Hippocampal formation (tissue), 2 donors: Measurements from ENCODE around the gene TRPC1.
A peak's percentile ranks its signal among the peaks of the same experiment; 100 is the strongest.
"Not testable (repeated sequence)": the region's sequence is repeated elsewhere in the genome, so short reads cannot be mapped to it uniquely, and the experiment has no call there.

ENCODE experiments used
- DNase-seq, 2 donors: peaks; one replicate each; lab custom pipeline; 2025; lab: John Stamatoyannopoulos, UW

TRPC1 gene

DNA sequence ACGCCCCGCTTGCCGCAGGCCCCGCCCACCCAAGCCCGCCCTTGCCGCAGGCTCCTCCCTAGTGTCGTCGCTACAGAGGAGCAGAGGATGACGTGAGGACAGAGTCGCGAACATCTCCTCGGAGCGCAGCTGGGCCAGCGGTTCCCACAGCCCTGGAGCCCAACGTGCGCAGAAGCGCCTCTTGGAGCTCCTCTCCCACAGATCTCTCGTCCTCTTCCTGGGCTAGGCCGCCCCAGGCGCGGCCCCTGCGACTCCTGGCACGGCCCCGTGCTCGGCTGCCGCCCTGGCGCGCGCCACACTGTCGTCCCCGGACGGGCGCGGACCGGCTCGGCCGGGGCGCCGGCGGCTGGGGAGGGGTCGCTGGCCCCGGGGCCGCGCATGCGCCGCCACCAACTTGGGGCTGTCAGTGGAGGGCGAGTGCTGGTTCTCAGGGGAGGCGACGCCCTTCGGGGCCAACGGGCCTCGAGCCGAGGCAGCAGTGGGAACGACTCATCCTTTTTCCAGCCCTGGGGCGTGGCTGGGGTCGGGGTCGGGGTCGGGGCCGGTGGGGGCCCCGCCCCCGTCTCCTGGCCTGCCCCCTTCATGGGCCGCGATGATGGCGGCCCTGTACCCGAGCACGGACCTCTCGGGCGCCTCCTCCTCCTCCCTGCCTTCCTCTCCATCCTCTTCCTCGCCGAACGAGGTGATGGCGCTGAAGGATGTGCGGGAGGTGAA lies at the start of gene TRPC1:
TSS of gene TRPC1 (plus strand) at position 67 of the 714 bp plus-strand sequence. CDS start at position 593, 526 bp downstream.
- peak; percentile 78 to 84 for DNase-seq

GRCh38 chr3:142676151-142676550 lies 47.7 kb upstream of the TRPC1 start:
- no peak for DNase-seq

DNA sequence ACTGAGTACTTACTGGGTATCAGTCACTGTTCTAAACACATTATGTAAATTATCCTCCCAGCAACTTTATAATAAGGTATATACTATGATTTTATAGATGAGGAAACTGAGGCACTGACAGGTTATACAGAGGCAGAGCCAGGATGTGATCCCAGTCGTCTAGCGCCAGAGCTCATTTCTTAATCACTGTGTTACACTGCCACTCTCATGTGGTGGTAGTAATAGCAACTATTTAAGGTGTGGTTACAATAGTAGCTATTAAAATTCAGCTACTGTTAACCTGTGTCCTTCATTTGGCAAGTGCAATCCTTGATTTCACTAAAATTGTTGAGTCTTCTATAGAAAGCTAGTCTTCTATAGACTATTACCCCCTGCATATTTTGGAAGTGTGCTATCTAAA lies 43.1 kb upstream of the TRPC1 start:
- no peak for DNase-seq

- DNase-seq = no peak
Observed at GRCh38 chr3:142690613-142691012, 33.2 kb upstream of the TRPC1 start.

DNA sequence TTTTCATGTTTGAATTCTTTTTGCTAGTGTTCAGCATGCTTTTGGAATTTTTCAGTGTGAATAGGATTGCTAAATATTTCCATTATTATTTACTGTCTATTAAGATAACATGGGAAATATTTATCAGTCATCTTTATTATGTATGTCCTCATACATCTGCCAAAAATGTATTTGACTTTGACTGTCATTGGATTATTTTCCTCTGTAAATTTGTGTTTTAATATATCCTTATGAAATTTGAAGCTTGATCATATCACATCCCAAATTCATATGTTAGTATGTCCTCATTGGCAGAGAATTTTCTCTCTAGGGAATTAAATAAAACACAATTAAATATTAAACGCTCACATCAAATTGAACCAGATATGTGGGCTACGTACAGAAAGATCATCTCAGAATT lies 32.3 kb upstream of the TRPC1 start:
- no peak for DNase-seq

- DNase-seq = no peak
Observed at GRCh38 chr3:142693136-142693853, 30.5 kb upstream of the TRPC1 start.

DNA sequence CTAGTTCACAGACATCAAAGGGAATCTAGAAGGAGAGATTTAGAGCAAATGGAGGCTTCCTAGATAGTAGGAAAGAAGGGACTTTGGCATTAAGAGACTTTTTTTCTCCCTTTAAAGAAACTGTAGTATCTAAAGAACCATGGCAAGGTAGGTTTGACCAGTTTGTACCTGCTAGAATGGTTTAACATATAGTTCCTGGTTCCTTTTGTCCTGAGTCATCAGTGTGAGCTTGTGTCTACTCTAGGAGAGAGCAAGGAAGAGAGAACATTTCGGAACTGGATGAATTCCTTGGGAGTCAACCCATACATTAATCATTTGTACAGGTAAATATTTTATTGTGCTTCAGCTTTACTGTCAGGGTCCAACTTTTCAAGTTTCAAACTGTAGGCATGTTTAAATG lies 29.6 kb upstream of the TRPC1 start:
- DNase-seq = no peak

DNA sequence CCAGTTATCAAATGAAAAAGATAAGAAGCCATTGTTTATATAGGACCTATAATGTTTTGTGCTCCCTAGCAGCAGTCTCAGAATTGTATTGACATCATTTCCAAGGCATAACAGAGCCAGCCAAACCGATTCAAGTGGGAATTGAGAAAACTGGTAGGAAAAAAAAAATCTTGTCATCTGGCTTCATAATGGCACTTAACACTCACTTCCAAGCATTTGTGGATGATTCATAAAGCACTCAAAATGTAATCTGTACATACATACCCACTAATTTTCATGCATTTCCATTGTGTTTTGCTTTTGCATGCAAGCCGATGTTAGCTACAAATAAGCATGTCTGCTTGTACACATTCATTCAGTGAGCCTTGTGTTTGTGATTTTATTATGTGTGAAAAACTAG lies 18.6 kb upstream of the TRPC1 start:
- DNase-seq = no peak

DNA sequence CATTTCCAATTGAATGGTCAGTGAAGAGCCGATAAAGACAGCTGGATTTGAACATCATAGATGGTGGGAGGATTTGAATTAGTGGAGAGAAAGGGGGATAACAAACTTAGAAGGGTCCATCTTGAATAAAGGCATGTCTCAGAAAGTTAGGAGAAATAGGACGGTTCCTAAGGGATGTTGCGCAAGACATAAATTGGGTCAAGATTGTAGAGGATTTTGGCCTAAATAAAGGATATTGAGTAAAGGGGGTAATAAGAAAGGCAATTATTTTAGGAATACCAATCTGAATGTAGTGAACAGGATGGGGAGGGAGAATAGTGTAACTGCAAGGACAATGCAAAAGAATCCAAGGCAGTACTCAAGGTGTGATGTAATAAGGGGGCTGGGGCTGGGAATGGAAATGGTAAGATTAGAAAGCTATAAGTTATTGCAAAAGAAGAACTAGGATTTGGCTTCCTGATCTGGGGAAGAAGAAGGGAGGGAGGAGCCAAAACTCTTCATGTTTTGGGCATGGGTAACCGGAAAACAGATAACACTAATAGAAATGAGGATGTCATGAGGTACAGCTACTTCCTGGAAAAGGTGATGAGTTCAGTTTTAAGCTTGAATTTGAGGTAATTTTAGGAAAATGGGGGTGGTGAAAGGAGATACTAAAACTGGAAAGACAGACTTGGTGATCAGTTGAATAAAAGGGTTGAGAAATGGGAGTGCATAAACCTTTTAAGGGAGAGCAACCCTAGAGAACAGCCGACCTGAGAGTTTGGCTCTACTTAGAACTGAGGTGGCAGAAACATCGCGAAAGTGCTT lies 17.3 kb upstream of the TRPC1 start:
- no peak for DNase-seq

GRCh38 chr3:142709207-142709606 lies 14.6 kb upstream of the TRPC1 start:
- no peak for DNase-seq

- not testable (repeated sequence) for DNase-seq
Observed at GRCh38 chr3:142714882-142715281, 9.0 kb upstream of the TRPC1 start.

DNA sequence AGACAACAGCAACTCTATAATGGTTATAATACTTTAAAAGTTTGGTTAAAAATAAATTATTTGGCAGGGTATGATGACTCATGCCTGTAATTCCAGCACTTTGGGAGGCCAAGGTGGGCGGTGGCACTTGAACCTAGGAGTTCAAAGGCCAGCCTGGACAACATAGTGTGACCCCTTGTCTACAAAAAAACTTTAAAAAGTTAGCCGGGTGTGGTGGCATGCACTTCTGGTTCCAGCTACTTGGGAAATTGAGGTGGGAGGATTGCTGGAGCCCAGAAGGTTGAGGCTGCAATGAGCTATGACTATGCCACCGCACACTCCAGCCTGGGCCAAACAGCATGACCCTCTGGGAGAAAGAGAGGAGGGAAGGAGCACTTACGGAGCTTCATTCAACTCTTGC lies 7.7 kb upstream of the TRPC1 start:
- no peak for DNase-seq

- no peak for DNase-seq
Observed at GRCh38 chr3:142723665-142723967, 218 bp upstream of the TRPC1 start.

DNA sequence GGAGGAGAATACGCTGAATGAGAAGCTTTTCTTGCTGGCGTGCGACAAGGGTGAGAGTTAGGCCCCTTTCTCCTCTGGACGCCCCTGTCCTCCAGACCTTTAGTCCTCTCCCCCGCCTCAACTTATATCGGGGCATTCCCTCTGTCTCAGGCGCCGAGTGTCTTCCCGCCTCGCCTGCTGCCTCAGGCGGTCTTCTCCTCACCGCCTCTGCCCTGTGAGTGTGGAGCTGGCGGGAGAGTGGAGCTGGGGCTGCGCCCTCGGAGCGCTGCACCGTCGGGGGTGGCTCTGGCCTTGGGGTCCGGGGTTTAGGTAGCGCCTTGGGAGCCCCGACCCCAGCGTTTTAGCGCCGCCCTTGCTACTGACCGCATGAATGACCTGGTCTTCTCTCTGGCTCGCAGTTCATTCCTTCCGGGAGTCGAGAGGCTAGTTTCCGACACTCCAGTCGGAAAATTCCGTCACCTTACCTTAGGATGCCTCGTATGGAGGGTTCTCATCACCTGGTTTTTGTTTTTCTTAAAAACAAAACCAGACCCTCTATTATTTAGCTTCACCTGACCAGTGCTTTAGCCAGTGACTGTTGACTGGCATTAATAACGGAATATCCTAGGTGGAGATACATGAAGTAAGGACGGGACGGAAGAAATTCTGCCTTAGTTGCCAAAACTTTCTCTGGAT lies 985 bp downstream of the TRPC1 start:
- DNase-seq = no peak

DNA sequence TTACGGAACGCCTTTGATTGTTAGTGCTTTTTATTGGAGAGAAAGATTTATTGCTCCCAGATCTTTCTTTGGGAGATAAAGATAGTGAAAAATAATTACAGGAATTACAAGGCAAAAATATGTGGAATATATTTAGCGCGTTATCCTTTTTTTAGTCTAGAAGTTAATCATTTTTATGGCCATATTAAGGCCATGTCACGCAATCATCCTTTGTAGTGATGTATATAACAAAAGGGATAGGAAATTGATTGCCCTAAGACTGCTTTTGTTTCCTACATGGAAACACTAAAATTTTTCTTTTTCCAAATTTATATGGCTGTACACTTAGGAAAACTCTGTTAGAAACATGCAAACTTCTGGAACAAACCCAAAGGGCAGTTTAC lies 1.5 kb downstream of the TRPC1 start:
- no peak for DNase-seq

GRCh38 chr3:142726017-142726416 lies 2.2 kb downstream of the TRPC1 start:
- DNase-seq = no peak

GRCh38 chr3:142732066-142732465 lies 8.2 kb downstream of the TRPC1 start:
- no peak for DNase-seq

DNA sequence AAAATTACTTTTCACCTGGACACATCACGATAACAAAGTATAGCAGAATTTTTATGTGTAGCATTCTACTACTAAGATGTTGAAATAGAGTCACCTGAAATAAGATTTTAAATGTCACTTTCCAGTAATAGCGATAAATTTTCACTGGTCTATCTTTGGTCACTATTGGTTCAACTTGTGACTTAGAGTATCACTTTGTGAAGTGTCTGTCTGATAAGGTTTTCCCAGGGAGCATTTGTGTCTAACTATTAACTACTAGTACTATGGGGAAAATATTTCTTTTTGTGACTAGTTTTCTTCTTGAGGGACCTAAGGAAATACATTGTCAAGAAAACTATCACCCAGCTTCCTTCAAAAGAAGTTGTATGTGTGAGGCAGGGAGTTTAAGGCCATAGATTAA lies 11.0 kb downstream of the TRPC1 start:
- no peak for DNase-seq

DNA sequence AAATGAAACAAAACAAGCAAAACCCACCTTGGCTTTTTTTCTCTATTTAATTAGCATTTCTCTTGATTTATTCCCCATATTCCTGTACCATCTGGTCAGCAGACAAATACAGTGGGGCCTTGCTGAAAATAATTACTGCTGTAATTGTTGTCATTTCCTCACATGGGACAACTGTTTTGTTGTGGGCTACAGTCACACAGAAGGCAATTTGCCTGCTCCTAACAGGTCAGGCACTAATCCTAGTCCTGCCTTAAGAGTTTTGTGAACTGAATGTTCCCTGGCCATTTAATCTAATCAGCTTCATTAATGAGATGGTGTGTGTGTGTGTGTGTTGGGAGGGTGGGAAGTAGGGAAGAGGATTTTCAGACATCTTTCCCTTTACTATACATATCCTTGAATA lies 11.6 kb downstream of the TRPC1 start:
- no peak for DNase-seq

GRCh38 chr3:142738396-142738795 lies 14.6 kb downstream of the TRPC1 start:
- no peak for DNase-seq

DNA sequence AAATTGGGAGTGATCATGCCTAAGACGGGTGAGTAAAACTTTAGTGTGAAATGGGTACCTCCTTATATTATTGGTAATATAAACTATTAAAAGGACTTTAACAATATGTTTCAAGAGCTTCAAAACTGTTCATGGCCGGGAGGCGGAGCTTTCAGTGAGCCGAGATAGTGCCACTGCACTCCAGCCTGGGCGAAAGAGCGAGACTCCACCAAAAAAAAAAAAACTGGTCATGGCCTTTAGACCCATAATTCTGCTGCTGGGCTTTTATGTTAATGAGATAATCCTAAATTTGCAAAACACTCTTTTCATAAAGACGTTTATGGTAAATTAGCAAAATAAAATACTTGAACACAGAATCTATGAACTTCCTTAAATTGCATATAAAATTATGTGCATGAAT lies 22.8 kb downstream of the TRPC1 start:
- no peak for DNase-seq

GRCh38 chr3:142750531-142750930 lies 26.7 kb downstream of the TRPC1 start:
- DNase-seq = not testable (repeated sequence)
